GM21423 (cell line): Measurements from ENCODE around the gene ADH1C.

Experiments used
- ATAC-seq: cut with Tn5 transposase; IDR thresholded peaks from one replicate; pipeline ENCODE4 v1.9.1; 2021; ENCODE audit warnings: mild to moderate bottlenecking, moderate library complexity; ENCODE audit not compliant: unreplicated experiment

Gene ADH1C

DNA sequence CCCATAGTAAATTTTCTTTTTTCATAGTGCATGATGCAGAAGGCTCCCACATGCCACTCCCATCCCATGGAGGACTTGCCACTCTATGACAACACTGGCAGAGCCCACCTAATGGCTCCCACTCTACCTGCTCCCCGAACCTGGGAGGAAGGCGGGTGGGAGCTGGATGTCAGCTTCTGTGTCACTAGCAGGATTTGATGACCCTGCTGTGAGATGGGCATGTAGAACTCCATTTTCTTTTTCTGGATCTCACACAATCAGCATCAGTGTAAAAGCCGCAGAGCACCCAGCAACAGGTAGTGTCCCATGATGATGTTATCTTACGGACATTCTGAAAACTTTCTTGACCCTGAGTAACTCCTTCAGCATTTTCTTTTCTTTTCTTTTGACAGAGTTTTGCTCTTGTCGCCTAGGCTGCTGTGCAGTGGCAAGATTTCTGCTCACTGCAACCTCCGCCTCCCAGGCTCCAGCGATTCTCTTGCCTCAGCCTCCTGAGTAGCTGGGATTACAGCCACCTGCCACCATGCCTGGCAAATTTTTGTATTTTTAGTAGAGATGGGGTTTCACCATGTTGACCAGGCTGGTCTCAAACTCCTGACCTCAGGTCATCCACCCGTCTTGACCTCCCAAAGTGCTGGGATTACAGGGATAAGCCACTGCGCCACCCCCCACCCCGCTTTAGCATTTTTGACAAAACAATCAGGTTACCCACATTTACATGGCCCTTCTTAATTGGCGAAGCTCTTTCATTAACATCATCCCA, 46.7 kb downstream of the ADH1C start:
- ATAC-seq, result no peak

DNA sequence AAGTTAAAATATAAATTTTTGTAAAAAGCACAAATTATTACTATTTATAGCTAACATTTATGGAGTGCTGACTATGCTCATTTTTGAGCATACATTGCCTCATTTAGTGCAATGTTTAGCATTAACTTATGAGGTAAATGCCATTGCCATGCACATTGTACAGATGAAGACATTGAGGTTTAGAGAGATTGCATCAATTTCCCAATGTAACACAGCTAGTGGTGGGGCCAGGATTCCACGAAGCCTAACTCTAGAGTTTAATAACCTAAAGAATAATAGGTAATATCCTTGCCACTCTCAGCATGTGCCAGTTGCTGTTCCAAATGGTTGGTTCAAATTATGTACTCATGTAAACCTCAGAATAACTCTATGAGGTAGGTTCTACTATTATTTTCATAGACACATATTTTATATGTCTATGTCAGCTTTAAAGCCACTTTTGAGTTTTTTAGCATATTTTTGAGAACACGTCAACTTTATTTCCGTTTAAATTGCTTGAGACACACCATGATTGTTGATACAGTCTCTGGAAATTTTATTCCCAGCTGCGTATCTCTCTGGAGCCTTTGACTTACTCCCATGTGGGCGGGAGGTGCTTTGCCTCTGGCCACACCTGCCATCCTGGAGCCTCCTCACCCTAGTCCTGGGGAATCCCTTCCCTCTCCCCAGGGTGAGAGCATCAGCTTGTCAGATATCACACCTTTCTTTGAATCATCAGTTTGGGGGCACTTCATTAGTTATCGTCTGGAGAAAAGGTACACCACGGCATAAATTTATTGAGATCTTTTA, 51.0 kb downstream of the ADH1C start:
- ATAC-seq, result no peak

DNA sequence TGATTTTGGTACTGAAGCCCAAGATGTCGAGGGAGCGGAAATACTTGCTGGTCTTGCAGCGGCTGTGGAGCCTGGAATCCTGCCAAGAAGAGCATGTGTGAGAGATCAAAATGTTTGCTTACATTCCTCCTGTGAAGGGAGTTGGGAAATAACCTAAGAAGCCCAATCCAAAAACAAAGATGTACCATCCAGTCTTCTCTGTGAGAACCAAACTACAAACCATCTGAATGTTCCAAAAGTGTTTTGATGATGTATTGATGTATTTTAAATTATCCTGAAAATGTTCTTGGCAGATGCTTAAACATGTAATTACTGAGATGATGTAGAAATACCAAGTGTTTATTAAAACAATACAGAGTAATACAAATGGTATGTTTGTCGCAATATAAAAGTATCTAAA, 51.6 kb downstream of the ADH1C start:
- ATAC-seq, result no peak

DNA sequence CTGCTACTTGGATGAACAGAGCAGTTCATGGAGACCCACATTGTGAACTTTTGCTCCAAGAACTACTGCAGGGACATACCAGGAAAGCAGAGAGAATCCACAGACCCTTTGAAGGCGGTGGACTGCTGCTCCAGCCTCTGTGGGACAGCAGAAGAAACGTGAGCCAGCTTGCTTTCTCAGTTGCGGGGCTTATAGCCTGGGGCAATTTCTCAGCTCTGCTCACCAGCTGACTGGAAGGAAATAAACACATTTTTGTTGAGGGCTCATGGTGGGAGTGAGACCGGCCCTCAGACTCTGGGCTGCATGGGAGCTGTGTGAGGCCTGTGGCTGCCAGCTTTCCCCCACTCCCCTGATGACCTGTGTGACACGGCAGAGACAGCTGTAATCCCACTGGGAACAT, 59.2 kb downstream of the ADH1C start:
- no peak for ATAC-seq

DNA sequence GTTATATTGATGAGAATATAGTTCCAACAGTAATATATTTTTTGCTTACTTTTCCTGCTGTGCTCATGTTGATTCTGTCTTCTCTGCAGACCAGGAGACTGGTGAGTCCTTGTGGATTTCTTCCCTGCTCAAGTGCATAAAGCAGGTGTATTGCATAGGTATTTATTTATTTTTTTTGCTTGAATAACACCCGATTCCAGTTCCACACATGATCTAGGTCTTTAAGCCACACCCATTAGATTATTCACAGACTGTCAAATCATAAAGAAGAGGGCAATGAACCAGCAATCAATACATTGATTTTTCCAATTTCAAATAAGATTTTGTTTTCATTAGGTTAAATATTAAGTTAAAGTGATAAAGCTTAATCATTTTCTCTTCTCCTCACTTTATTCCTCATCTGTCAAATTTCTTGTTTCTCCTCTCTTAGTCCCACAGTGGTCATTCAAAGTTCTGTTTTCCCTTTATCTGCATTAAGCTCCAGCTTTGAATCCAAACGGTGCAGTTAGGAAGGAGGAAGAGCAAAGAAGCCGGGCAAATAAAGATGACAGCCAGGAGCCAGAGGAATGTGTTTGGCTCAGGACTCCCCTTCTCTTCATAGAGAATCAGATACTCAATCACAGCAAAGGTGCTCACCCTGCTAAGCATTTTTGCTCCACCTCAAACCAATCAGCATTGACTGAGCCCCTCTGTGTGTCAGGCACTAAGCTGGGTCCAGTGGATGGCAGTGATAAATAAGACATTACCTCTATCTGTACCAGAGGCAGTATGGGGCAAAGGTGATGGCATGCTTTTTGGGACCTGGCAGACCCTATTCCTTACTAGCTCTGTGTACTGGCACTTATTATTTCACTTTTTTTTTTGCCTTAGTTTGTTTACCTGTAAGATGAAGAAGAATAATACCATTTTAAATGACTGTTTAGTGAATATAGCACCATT, 61.4 kb downstream of the ADH1C start, which contains the start of gene ADH1A:
ADH1A (minus strand) TSS at position 138 of the 939 bp plus-strand sequence; CDS start at position 67, 71 bp downstream.
- ATAC-seq, result no peak
